HepG2 (cell line): ENCODE data around the gene FIBCD1.

Source experiments
- CTCF ChIP-seq: sonication (generic); formaldehyde crosslinking; IDR thresholded peaks from 2 replicates; pipeline ENCODE4 v1.5.0; 2020; ENCODE audit warnings: mild to moderate bottlenecking, missing genetic modification reagents, moderate library complexity
- EHMT2 ChIP-seq: fragments of 200-600 bp; sonication (generic); IDR thresholded peaks from 2 replicates; pipeline ENCODE4 v1.7.0; 2017; ENCODE audit warnings: antibody characterized with exemption, low read depth, low read length, borderline replicate concordance
- EZH2 ChIP-seq: conservative IDR thresholded peaks from 2 replicates; pipeline ENCODE4 v1.6.1; 2012; ENCODE audit warnings: mild to moderate bottlenecking, low read depth, low read length, moderate library complexity
- KDM1A ChIP-seq: IDR thresholded peaks from 2 replicates; pipeline ENCODE4 v1.6.1; 2016; ENCODE audit warnings: missing compliant biosample characterization
- TARDBP ChIP-seq: sonication (generic); formaldehyde crosslinking; IDR thresholded peaks from 2 replicates; pipeline ENCODE4 v1.8.0; 2022; ENCODE audit warnings: mild to moderate bottlenecking, missing genetic modification reagents
- ZBTB33 ChIP-seq: sonication (generic); formaldehyde crosslinking; IDR thresholded peaks from 2 replicates; pipeline ENCODE4 v1.4.0; 2020; ENCODE audit warnings: missing genetic modification reagents
- ZNF138 ChIP-seq: sonication (generic); formaldehyde crosslinking; IDR thresholded peaks from 2 replicates; pipeline ENCODE4 v1.5.0; 2020; ENCODE audit warnings: mild to moderate bottlenecking, low read depth, missing genetic modification reagents

GRCh38 chr9:130948266-130948665, 9.2 kb upstream of the FIBCD1 start:
- TF ChIP-seq EHMT2: no peak
- TF ChIP-seq ZBTB33 (CRISPR knock-in tag): no peak
- no peak for TF ChIP-seq TARDBP
- TF ChIP-seq KDM1A (CRISPR knock-in tag): no peak
- no peak for TF ChIP-seq EZH2
- no peak for TF ChIP-seq CTCF (CRISPR knock-in tag)
- no peak for TF ChIP-seq ZNF138 (CRISPR knock-in tag)
